ENCODE results near the gene SLF1.
"Not testable (repeated sequence)": the region's sequence is repeated elsewhere in the genome, so short reads cannot be mapped to it uniquely, and the experiment has no call there.

The SLF1 gene

GRCh38 chr5:94618493-94619328 is at the start of gene SLF1, which contains the start of gene KIAA0825:
TSS of gene SLF1 (plus strand) at chr5:94618669. CDS start at chr5:94628811, 10,142 bp downstream.
TSS of gene KIAA0825 (minus strand) at chr5:94618604. CDS start at chr5:94537126, 81,478 bp downstream.
- peak; percentile 97 for ATAC-seq

- ATAC-seq = no peak
Measured at GRCh38 chr5:94571415-94571814, 47.1 kb upstream of the SLF1 start.

GRCh38 chr5:94573349-94573748 is 45.1 kb upstream of the SLF1 start:
- ATAC-seq = not testable (repeated sequence)

- peak; percentile 71 to 87 for ATAC-seq
Measured at GRCh38 chr5:94575196-94575595, 43.3 kb upstream of the SLF1 start.

- ATAC-seq = no peak
Measured at GRCh38 chr5:94577466-94578245, 40.8 kb upstream of the SLF1 start.

GRCh38 chr5:94595281-94595840 is 23.1 kb upstream of the SLF1 start:
- ATAC-seq = no peak

- no peak for ATAC-seq
Measured at GRCh38 chr5:94613583-94613982, 4.9 kb upstream of the SLF1 start.

- no peak for ATAC-seq
Measured at GRCh38 chr5:94614156-94614805, 4.2 kb upstream of the SLF1 start.

- no peak for ATAC-seq
Measured at GRCh38 chr5:94615862-94616261, 2.6 kb upstream of the SLF1 start.

GRCh38 chr5:94618029-94618492 is 408 bp upstream of the SLF1 start:
- peak; percentile 7 to 9 for ATAC-seq

GRCh38 chr5:94620256-94620655 is 1.8 kb downstream of the SLF1 start:
- ATAC-seq = no peak

- ATAC-seq = no peak
Measured at GRCh38 chr5:94621763-94622162, 3.3 kb downstream of the SLF1 start.

- no peak for ATAC-seq
Measured at GRCh38 chr5:94623011-94623410, 4.5 kb downstream of the SLF1 start.

- ATAC-seq = no peak
Measured at GRCh38 chr5:94623877-94624276, 5.4 kb downstream of the SLF1 start.

GRCh38 chr5:94627191-94627590 is 8.7 kb downstream of the SLF1 start:
- no peak for ATAC-seq

GRCh38 chr5:94632024-94632423 is 13.6 kb downstream of the SLF1 start:
- no peak for ATAC-seq

- no peak for ATAC-seq
Measured at GRCh38 chr5:94640176-94640575, 21.7 kb downstream of the SLF1 start.

GRCh38 chr5:94645053-94645452 is 26.6 kb downstream of the SLF1 start:
- no peak for ATAC-seq

- ATAC-seq = peak in 1 of 2 donors; percentile 49
Measured at GRCh38 chr5:94646758-94647157, 28.3 kb downstream of the SLF1 start.

- no peak for ATAC-seq
Measured at GRCh38 chr5:94649874-94650273, 31.4 kb downstream of the SLF1 start.

- no peak for ATAC-seq
Measured at GRCh38 chr5:94658272-94658671, 39.8 kb downstream of the SLF1 start.

- ATAC-seq = no peak
Measured at GRCh38 chr5:94660506-94660905, 42.0 kb downstream of the SLF1 start.

GRCh38 chr5:94661086-94661485 is 42.6 kb downstream of the SLF1 start:
- ATAC-seq = no peak
